Activated CD4-positive, CD25-positive, alpha-beta regulatory T cell (primary cell): ENCODE results near the gene CACNA1C.

Experiments
- DNase-seq, 4 experiments: peaks; one replicate each; lab custom pipeline; 2025; lab: John Stamatoyannopoulos, UW

CACNA1C gene

DNA sequence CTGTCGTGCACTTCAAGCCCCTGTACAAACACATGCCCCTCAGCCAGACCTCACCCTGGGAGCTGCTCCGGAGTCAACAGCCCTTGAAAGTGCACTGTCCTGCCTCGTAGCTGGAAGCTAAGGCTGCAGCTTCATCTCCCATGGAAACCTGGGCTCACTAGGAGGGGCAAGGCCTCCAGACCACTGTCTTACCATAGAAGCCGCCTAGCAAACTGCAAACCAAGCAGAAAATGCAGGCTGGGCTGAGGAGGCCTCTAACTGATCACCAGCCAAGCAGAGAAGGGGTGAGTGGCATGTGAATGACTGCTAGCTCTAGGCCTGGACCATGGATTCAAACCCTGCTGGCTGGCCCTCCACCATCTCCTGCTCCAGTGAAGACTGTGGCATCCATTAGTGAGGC, 340.2 kb downstream of the CACNA1C start:
- DNase-seq, result no peak

DNA sequence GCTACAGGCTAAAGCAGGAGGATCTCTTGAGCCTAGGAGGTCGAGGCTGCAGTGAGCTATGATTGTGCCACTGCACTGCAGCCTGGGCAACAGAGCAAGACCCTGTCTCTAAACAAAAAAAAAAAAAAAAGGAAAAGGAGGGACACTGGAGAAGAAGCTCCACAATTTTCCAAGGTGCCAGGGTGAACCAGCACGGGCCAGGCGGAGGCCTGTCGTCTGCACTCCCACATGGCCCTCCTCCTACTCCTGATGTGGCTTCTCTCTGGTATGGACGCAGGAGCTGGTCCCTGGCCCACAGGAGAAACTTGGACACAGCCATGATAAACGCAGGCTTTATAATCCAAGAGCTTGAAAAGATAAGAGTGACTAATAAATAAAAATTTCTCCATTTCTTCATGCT, 341.2 kb downstream of the CACNA1C start:
- no peak for DNase-seq

- DNase-seq, result no peak
These were observed 342.7 kb downstream of the CACNA1C start for GRCh38 chr12:2395354-2395977.

DNA sequence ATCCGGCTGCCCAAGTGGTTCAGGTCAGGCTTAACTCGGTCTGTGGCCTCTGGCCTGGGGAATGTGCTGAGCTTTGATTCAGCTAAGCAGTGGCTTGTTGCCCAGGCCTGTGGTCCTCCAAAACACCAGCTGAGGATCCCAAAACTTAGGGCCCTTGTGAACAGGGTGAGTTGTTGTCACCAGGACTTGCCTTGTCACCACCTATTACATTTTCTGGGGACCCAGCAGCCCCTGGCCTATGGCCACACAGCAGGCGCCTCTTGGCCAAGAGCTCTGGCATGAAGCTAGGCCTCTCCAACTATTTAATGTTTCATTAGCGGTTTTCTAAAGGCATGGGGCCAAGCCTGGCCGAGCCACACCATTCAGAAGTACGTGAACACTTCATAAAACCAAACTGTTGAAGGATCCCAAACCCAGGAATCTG, 343.7 kb downstream of the CACNA1C start:
- no peak for DNase-seq

DNA sequence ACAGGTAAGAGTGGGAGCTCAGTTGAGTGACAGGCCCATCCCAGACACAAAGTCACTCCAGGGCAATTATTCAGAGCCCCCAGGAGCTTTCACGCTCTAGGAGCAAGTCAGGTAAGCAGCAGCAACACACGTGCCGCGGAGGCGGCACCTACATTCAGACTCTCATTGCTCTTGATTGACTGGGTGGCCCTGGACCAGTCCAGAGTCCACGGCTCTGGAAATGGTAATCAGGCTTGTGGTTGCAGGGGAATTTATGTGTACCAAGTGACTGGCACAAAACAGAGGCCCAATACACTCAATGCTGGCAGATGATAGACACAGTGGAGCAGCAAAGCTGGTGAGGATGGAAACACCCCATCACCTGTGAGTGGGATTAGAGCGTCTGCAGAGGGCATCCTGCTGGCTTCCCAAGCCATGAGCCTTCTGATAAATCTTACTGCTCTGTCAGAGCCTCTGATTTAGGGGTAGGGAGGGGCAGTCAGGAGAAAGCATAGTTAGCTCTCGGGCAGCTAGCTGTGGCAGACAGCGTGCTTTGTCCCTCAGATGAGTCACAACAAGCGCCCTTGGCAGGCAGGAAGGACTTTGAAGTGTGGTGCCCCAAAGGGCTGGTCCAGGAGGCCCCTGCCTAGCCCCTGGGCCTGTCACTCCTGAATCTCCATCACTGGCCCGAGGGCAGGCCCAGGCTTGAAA, 344.7 kb downstream of the CACNA1C start:
- no peak for DNase-seq

GRCh38 chr12:2401040-2401439, 348.3 kb downstream of the CACNA1C start:
- no peak for DNase-seq

DNA sequence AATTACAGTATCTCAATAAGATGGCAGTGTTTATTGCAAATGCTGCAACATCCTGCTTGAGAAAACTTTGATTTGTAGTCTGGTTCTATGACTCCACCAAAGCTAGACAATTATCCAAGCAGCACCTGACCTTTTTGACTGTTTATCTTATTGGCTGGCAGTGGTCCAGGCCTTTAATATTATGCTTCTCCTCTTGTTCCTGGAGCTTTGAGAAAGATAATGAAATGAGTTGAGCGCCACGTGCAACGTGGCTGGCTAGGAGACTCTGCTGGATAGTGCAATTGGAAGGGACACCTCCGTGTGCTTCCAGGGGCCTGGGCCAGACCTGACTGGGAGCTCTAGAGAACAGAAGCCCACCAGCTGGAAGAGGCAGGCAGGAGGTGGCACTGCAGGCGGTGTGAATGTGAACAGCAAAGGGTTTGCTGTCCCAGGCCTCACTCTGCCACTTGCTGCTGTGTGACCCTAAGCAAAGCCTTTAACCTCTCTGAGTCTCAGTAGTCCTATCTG, 349.3 kb downstream of the CACNA1C start:
- DNase-seq, result no peak

DNA sequence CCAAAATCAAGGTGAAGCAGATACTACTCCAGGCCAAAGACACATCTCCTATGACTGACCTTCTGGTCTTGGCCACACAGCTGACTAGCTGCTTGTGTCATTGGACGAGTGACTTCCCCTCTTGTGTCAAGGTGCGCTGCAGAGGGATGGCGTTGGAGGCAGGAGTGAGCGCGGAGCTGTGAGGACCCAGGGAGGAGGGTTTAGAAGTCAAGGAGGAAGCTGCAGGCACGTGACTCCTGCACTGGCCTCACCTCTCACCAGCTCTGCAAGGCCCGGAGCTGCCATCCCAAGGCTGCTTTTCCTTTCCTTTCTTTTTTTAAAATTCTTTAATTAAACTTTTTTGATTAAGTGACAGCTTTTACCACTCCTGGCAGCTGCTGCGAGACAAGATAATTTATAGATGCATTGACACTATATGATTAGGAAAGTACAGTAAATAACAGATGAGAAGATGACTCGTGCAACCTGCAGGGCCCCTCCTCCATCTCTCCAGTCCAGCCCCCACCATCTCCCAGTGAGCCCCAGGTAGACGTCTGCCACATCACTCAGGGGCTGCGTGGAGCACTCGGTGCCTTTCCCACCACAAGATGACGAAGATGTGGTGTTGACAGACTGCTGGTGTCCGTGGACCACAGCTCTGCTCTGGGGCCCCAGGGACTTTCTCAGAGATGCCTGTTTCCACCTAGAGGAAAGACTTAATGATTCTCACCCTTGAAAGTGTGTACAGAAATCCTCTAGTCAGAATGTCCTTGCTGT, 350.6 kb downstream of the CACNA1C start:
- no peak for DNase-seq

DNA sequence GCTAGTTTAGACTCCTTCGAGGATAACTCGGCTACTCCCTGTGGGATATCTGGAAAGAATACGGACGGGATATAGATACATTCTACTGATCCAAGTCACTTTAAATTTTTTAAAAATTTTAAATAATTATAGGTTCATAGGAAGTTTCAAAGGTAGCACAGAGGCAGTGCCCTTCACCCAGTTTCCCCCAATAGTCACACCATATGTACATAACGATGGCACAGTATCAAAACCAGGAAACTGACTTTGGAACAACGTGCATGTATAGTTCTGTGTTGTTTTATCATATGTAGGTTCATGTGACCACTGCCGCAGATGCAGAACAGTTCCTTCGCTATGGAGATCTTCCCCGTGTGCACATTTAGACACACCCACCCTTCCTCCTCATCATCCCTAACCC, 352.3 kb downstream of the CACNA1C start:
- no peak for DNase-seq

DNA sequence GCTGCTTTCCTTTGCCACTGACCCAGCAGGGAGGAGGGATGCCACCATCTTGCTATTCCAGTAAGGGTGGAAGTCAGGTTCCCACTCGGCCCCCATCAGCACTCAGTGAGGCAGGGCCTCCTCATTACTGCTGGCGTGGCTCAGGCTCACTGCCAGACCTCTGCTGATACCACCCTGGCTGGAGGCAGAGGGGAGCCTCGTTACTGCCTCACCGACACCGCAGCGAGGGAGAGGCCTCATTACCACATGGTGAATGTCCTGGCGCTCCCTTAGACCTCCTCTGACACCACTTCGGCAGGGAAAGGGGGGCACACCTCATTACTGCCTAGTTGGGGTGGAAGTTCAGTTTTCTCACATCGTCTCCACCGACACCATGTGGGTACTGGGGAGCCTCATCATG, 354.1 kb downstream of the CACNA1C start:
- no peak for DNase-seq

- DNase-seq, result no peak
These were observed 355.5 kb downstream of the CACNA1C start for GRCh38 chr12:2408262-2408661.

DNA sequence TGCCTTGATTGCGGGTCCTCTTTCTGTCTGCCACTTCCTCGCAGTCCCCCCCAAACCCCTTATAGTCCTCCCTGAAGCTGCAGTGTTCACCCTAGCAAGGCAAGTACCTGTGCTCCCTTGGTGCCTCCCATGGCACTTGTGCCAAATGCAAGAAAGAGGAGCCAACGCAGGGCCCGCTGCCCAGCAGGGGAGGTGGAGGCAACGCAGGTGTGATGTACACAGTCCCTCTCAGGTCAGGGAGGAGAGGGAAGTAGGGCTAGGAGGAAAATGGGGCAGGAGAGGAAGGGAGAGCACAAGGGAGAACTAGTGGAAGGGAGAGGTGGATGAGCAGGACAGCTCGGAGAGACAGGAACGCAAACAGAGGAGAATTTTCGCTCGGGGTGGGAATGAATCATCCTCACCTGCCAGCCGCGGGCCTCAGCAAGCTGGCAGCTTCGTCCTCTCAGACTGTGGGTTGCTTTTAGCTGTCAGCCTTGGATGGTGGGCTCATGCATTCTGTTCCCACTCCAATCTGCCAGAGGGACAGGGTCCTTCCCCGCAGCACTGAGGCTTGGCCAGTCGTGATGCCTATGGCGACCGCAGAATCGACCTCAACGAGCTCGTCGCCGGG, 357.0 kb downstream of the CACNA1C start:
- no peak for DNase-seq

GRCh38 chr12:2410496-2410895, 357.7 kb downstream of the CACNA1C start:
- DNase-seq, result no peak

GRCh38 chr12:2411011-2411410, 358.2 kb downstream of the CACNA1C start:
- DNase-seq, result no peak

GRCh38 chr12:2411616-2412304, 359.0 kb downstream of the CACNA1C start:
- no peak for DNase-seq

DNA sequence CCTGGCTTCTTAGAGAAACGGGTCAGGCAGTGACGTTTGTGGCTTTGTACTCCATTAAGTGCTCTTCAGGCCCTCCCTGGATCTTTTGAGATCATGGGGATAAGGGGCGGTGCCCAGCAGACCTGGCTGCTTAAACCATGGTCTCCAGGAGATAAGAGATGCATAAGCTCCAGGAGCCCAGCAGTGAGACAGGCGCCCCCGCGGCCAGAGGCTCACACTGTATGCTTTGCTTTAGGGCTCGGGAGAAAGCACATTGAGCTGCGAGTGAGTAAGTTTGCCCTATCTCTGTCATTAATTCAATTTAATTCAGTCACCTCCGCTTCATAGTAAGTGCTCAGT, 359.5 kb downstream of the CACNA1C start:
- DNase-seq, result no peak

- DNase-seq, result no peak
These were observed 360.5 kb downstream of the CACNA1C start for GRCh38 chr12:2413301-2413700.

DNA sequence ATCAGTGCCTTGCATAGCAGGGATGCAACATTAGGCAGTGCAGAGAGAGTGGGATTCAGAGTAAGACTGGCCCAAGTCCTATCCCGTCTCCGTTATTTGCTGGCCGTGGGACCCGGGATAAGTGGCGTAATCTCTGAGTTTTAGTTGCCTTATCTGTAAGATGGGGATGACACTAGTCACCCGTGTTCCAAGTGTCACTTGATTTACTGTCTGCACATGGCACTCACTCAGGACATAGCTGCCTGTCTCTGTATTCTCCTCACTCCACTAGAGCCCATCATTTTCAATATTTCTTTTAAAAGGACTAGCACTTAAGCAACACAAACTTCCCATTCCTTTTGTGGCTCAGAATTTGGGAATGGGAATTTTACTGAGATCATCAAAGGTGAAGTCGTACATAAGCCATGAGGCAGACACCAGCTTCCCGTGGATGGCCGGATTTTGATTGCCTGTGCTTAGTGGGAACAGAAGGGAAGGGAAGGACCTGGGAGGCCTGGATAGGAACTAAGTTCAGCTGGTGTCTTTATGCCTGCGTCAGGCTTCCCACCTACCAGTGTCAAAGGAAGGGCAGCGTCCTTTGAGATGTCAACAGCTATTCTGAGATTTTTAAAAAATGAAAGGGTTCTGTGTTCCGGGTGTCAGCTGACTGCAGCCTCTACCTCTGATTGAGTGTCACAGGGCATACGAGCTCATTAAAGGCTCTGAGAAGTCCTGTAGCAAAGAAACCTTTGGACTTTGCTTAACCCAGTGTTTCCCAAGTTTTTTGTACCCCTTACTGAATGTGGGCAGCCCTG, 361.4 kb downstream of the CACNA1C start:
- no peak for DNase-seq

DNA sequence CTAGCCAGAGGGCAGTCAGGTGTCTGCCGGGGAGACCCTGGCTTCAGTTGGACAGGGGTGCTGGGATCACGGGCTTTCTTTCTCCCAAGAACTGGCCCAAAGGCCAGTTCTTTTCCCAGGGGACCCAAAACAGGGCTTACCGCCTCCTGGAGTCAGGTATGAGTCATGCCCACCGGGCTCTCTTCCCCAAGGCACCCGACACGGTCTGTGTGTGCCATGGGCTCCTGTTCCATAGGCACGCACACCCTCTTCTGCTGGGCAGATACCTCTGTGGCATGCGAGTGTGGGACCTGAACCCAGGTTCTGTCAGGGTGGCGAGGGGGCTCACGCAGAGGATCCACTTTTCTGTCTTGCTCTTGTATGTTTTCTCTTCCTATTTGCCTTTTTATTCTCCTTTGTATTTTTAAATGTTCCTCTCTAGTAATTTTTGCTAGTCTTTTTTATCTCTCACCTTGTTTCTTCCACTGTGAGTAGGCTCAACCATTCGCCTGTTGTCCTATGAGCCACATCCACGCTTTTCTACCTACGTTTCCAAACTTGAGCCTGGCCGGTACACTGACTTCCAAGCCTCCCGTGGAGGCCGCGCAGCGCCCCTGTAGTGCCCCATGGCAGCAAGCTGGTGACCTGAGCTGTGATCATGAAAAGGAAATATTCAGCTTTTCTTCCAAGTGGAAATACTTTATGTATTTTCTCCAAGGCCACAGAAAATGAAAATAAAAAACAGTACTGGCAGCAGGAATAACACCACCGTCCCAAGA, 362.2 kb downstream of the CACNA1C start:
- DNase-seq, result no peak

- no peak for DNase-seq
These were observed 362.8 kb downstream of the CACNA1C start for GRCh38 chr12:2415568-2415944.

- no peak for DNase-seq
These were observed 363.4 kb downstream of the CACNA1C start for GRCh38 chr12:2416158-2416557.
